ENCODE data around the gene KLHL17. TPM values are rescaled to one million over a fixed set of nuclear protein-coding genes. Genes with fewer than 3 reads are reported as not detected.

The KLHL17 gene
- total and polyA plus RNA-seq, 2 donors from 2014 or later, result 6.9 to 11.5 TPM

- Histone ChIP-seq H3K36me3 (ENCODE audit: control insufficient read depth in 2 of 3, insufficient read depth in 3 of 3, low read length in 3 of 3) (peaks cover 0 to 11% (median 3%) of the 10 kb centered on the region in 3 donors), H3K9ac (ENCODE audit: low read length in 3 of 3) (peak within 1 kb of the TSS; percentile 58 to 85 (median 85)), H3K4me3 (ENCODE audit: low read length in 3 of 3) (peak within 1 kb of the TSS; percentile 72 to 96 (median 78)), H3K9me3 (ENCODE audit: control insufficient read depth in 2 of 3, insufficient read depth in 1 of 3, low read length in 3 of 3) (no peaks in the 10 kb centered on the region), H3K27me3 (ENCODE audit: control insufficient read depth, insufficient read depth, low read length) (no peaks in the 10 kb centered on the region), H3K4me1 (ENCODE audit: control insufficient read depth in 2 of 3, insufficient read depth in 2 of 3, low read depth in 1 of 3, low read length in 3 of 3) (peaks cover 0 to 8% (median 3%) of the 10 kb centered on the region in 3 donors), H3K27ac (ENCODE audit: low read depth in 2 of 2, low read length in 2 of 2) (no peak within 1 kb of the TSS)
- no peak for FAIRE-seq
- DNase-seq, result peak; percentile 92 to 98 (median 96)
- TF ChIP-seq, protein P1, sequence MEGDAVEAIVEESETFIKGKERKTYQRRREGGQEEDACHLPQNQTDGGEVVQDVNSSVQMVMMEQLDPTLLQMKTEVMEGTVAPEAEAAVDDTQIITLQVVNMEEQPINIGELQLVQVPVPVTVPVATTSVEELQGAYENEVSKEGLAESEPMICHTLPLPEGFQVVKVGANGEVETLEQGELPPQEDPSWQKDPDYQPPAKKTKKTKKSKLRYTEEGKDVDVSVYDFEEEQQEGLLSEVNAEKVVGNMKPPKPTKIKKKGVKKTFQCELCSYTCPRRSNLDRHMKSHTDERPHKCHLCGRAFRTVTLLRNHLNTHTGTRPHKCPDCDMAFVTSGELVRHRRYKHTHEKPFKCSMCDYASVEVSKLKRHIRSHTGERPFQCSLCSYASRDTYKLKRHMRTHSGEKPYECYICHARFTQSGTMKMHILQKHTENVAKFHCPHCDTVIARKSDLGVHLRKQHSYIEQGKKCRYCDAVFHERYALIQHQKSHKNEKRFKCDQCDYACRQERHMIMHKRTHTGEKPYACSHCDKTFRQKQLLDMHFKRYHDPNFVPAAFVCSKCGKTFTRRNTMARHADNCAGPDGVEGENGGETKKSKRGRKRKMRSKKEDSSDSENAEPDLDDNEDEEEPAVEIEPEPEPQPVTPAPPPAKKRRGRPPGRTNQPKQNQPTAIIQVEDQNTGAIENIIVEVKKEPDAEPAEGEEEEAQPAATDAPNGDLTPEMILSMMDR (IDR thresholded peaks at IDR 0.05; ENCODE audit: borderline replicate concordance, extremely low read depth, insufficient read depth), result peak; percentile 3
- intact Hi-C loops (cut with DNase I), result no loop called here
These were observed 1.3 kb upstream of the KLHL17 start, which contains the start of gene NOC2L for GRCh38 chr1:958823-959730. NOC2L (minus strand) TSS chr1:959256; CDS start chr1:959240, 16 bp downstream.

GRCh38 chr1:959731-960362, 537 bp upstream of the KLHL17 start:
- no peaks in the 10 kb centered on the region for H3K9me3 ChIP-seq (ENCODE audit: control insufficient read depth in 2 of 3, insufficient read depth in 1 of 3, low read length in 3 of 3)
- peaks cover 0 to 5% (median 3%) of the 10 kb centered on the region in 3 donors for H3K36me3 ChIP-seq (ENCODE audit: control insufficient read depth in 2 of 3, insufficient read depth in 3 of 3, low read length in 3 of 3)
- intact Hi-C loops (cut with DNase I), result no loop called here
- no peak overlapping the region for H3K9ac ChIP-seq (ENCODE audit: low read length in 3 of 3)
- FAIRE-seq (no peak), DNase-seq (peak in 1 of 5 donors; percentile 82)
- no peak overlapping the region for H3K27ac ChIP-seq (ENCODE audit: low read depth in 2 of 2, low read length in 2 of 2)
- peaks cover 0 to 8% (median 3%) of the 10 kb centered on the region in 3 donors for H3K4me1 ChIP-seq (ENCODE audit: control insufficient read depth in 2 of 3, insufficient read depth in 2 of 3, low read depth in 1 of 3, low read length in 3 of 3)
- TF ChIP-seq, protein P1 (IDR thresholded peaks at IDR 0.05; ENCODE audit: borderline replicate concordance, extremely low read depth, insufficient read depth), result no peak
- peak overlapping the region in 1 of 3 donors; percentile 32 for H3K4me3 ChIP-seq (ENCODE audit: low read length in 3 of 3)
- H3K27me3 ChIP-seq (ENCODE audit: control insufficient read depth, insufficient read depth, low read length), result no peaks in the 10 kb centered on the region

DNA sequence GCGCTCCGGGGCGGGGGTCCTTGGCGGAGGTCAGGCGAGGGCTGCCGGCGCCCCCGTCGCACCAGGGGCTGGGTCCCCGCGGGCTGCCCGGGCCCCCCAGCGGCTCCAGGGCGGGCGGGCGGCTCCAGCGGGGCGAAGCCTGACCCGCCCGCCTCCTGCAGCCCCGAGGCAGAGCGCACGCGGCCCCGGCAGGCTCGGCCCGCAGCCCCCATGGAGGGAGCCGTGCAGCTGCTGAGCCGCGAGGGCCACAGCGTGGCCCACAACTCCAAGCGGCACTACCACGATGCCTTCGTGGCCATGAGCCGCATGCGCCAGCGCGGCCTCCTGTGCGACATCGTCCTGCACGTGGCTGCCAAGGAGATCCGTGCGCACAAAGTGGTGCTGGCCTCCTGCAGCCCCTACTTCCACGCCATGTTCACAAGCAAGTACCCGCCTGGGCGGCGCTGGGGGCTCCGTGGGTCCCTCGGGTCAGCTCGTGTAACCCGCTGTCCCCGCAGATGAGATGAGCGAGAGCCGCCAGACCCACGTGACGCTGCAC, 817 bp downstream of the KLHL17 start:
- H3K27me3 ChIP-seq (ENCODE audit: control insufficient read depth, insufficient read depth, low read length), result no peaks in the 10 kb centered on the region
- intact Hi-C loops (cut with DNase I), result no loop called here
- no peaks in the 10 kb centered on the region for H3K36me3 ChIP-seq (ENCODE audit: control insufficient read depth in 2 of 3, insufficient read depth in 3 of 3, low read length in 3 of 3)
- no peak for FAIRE-seq
- no peak overlapping the region for H3K27ac ChIP-seq (ENCODE audit: low read depth in 2 of 2, low read length in 2 of 2)
- H3K9me3 ChIP-seq (ENCODE audit: control insufficient read depth in 2 of 3, insufficient read depth in 1 of 3, low read length in 3 of 3), result no peaks in the 10 kb centered on the region
- TF ChIP-seq, protein P1 (IDR thresholded peaks at IDR 0.05; ENCODE audit: borderline replicate concordance, extremely low read depth, insufficient read depth), result no peak
- H3K4me1 ChIP-seq (ENCODE audit: control insufficient read depth in 2 of 3, insufficient read depth in 2 of 3, low read depth in 1 of 3, low read length in 3 of 3), result peaks cover 0 to 10% (median 3%) of the 10 kb centered on the region in 3 donors
- no peak overlapping the region for H3K9ac ChIP-seq (ENCODE audit: low read length in 3 of 3)
- H3K4me3 ChIP-seq (ENCODE audit: low read length in 3 of 3), result peak overlapping the region in 1 of 3 donors; percentile 35
- DNase-seq, result peak in 1 of 5 donors; percentile 56

Data from kidney (tissue), 14 donors.